Activated CD4-positive, alpha-beta T cell treated with anti-CD3 and anti-CD28 coated beads for 1 hour (primary cell): Measurements from ENCODE around the gene GNPTG.

Source experiments
- DNase-seq: peaks from one replicate; pipeline ENCODE4 v3.0.0-alpha.2; 2020

Gene GNPTG

GRCh38 chr16:1351582-1352362 lies at the start of gene GNPTG, which contains the start of gene TSR3:
TSS of gene GNPTG (plus strand) at chr16:1351931. CDS start at chr16:1351966, 35 bp downstream.
TSS of gene TSR3 (minus strand) at chr16:1351878. CDS start at chr16:1351804, 74 bp downstream.
- DNase-seq: peak; percentile 77

GRCh38 chr16:1305823-1306222 lies 45.9 kb upstream of the GNPTG start:
- DNase-seq: no peak

DNA sequence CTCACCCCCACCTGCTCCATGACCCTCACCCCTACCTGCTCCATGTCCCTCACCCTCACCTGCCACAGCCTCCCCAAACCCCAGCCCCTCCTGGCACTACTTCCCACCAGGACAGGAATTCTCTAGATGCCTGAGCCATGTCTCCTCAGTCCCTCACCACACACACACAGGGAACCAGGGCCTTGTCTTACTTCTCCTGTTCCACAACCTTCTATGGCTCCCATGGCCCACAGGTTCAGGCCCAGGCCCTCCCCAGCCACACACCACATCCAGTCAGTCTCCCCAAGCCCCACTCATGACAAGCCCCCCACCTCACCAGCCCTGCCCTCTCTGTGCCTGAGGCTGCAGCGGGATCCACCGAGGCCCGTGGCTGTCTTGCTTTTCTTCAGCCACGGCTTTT lies 45.4 kb upstream of the GNPTG start:
- no peak for DNase-seq

- no peak for DNase-seq
These were observed 43.4 kb upstream of the GNPTG start for GRCh38 chr16:1308036-1308976.

GRCh38 chr16:1308977-1309885 lies 42.5 kb upstream of the GNPTG start, which contains the start of gene UBE2I:
TSS of gene UBE2I (plus strand) at chr16:1309636. CDS start at chr16:1314031, 4,395 bp downstream.
- peak; percentile 97 for DNase-seq

- peak; percentile 19 for DNase-seq
These were observed 41.6 kb upstream of the GNPTG start for GRCh38 chr16:1309888-1310831.

DNA sequence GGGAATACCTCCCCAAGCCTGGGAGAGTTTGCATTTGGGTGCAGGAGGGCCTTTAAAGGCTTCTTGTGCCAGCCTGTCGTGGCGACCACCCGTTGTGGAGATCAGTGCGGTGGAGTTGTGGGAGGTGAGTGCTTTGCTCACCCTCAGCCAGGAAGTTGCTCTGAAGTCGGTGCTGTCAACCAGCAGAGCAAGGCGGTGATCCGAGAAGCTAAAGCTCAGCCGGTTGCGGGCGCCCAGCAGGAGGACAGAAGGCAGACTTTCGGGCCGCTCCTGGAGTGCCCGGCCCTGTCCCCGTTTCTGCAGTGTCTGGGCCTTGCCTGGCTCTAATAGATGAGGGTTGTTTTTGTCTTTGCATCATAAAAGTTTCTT lies 40.9 kb upstream of the GNPTG start:
- peak; percentile 22 for DNase-seq

DNA sequence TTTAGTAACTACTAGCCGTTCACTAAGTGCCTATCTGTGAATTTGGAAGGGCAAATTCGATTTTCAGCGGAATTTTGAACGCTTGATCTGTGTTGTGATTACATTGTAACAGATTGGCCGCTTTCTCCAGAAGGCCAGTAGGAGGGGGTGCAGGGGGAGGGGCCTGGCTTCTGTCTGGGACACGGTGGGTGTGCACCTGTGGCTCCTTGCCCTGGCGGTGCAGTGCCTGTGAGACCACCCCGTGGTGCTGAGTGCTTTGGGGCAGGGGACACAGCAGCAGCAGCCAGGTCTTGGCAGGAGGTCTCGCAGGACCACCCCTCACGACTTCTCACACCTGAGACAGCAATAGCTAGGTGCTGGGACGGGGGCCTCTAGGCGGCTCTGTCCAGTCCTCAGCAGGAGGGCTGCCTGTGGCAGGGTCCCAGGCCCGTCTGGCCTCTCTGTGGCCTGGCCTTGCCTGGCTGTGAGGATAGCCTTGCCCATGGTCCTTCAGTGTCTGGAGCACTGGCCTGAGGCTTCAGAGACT lies 40.5 kb upstream of the GNPTG start:
- DNase-seq: no peak

DNA sequence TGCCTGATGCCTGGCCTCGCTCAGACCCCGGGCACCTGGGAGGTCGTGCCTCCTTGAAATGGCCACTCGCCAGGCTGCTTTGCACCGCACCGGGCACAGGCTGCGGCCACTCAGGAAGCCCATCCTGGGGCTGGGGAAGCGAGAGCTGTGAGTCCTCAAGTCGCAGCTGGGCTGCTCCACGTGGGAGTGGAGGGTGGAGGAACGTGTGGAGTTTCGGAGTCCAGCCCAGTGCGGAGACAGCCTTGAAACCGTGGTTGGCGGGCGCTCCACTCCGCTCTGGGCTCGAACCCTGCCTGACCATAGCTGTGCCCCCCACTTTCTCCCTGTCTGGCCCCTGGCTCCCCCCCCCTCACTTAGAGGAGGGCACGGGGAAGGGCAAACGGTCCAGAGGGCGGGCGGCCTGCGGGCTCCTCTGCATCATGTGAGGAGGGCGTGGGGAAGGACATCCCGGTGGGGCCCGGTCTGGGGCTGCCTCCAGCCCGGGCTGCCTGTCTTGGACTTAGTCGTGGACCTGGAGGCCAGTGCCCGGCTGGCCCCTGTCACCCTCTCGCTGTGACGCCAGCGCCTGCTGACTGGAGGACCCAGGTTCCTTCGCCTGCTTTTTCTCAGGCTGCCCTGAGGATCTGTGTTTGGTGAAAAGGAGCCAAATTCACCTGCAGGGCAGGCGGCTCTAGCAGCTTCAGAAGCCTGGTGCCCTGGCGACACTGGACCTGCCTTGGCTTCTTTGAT lies 39.8 kb upstream of the GNPTG start:
- DNase-seq: no peak

DNA sequence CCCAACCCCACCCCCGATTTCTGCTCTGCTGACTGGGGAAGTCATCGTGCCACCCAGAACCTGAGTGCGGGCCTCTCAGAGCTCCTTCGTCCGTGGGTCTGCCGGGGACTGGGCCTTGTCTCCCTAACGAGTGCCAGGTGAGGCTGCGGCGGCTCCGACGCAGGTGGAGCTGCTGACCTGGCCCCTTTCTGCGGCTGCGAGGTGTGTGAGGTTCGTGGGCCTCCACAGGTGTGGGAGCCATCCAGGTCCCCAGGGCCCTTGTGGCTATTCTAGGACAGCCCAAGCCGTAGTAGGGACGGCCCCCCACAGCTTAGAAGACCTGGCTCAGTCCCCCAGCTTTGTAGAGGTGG lies 39.3 kb upstream of the GNPTG start:
- no peak for DNase-seq

DNA sequence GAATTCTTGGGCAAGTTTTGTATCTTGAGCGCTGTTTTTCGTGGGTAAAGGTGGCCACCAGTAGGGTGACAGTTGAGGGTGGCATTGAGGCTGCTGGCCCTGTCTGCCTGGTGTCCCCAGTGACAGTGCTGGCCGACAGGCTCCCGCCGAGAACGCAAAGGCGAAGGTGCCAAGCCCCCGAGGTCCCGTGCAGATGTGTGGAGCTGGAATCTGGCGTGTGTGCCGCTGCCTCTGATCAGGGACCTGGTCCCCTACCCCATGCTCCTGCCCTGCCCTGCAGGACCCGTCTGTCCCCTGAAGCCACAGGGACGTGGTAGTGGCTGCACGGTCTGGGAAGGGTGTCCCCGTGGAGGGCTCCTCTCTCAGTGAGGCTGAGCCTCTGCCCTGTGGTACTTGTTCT lies 38.8 kb upstream of the GNPTG start:
- no peak for DNase-seq

DNA sequence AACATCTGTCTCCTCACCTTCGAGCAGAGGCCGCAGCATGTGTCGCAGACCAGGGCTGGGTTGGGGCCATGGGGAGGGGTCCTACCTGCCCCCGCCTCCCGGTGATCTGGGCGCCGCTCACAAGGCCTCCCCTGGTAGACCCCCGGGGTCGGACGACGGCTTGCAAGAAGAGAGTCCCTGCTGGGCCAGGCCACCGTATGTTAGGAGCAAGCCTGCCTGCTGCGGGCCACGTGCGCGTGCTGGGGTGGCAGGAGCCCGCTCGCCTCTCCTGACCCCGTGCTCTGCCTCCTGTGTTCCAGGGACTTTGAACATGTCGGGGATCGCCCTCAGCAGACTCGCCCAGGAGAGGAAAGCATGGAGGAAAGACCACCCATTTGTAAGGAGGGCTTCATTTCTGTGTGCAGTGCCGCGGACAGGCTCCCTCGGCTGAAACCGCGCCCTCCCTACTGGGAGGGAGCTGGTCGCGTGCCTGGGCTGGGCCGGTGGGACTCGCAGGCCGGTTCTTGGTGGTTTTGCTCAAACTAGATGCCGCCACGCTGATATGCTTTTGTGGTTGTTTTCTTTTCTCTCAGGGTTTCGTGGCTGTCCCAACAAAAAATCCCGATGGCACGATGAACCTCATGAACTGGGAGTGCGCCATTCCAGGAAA lies 37.9 kb upstream of the GNPTG start:
- DNase-seq: no peak

- no peak for DNase-seq
These were observed 37.2 kb upstream of the GNPTG start for GRCh38 chr16:1314399-1315068.

DNA sequence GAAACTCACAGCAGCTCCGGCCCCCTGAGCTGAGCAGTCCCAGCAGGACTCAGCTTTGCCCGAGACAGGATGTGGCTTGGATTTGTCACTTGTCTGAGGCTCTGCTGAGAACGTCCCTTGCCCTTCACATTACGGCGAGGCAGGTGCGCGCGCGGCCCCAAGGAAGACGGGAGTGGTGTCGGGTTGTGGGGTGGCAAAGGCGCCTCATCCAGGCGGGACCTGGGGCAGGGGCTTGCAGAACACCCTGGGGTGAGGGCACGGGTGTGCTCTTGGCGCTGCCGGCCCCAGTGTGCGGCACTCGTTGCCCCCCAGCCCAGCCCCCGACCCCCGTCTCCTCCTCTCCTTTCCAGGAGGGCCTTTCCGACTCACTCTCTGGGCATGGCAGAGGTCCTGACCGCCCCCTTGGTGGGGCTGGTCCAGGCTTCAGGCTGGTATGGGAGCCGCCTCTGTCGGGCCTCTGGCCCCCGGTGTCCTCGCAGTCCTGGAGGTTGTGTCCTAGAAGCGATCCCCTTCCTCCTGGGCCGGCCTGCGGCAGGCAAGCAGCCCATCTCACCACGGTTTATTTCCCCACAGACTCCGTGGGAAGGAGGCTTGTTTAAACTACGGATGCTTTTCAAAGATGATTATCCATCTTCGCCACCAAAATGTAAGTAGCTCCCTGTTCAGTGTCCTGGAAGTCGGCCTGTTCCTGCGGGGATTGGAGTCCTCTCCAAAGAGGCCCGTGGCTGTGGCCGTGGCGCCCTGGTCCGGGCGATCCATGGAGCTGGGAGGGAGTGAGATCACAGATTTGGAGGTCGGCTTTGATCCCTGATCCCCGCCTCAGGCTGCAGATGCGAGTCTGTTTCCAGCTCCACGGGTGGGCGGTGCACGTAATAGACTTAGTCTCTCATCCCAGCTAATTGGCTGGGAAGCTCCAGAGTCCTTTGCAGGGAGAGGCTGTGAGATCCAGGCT lies 36.4 kb upstream of the GNPTG start:
- no peak for DNase-seq

GRCh38 chr16:1316033-1316405 lies 35.7 kb upstream of the GNPTG start:
- no peak for DNase-seq

DNA sequence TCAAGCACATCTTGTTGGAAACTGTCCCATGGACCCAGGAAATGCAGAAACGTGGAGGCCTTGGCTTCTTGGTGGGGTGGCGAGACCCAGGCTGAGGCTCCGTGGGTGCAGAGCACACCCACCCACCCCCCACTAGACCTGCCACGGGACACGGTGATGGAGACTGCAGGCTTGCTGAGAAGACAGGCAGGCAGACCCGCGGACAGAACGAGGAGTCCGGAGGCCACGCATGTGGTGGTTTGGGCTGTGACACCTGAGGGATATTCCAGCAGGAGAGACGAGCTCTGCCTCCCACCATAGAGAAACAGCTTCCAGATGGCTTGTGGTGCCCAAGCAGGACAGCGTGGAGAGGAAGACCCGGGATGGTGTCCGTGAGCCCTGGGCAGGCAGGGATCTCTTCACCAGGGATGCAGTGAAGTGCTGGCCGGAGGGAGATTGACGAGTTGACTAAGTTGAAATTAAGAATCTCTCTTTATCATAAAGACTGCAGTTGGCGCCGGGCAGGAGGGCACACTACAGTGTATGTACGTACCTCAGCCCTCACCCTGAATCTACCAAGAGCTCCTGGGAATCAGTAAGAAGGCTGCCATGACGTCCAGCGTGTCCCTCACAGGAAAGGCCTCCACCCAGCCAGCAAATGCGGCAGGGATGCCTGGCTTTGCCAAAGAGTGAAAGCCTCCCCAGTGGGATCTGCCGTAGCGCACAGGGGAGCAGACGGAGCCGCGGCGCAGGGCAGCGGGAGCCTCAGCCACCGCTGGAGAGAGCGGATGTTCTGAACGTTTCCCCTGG lies 34.1 kb upstream of the GNPTG start:
- no peak for DNase-seq

DNA sequence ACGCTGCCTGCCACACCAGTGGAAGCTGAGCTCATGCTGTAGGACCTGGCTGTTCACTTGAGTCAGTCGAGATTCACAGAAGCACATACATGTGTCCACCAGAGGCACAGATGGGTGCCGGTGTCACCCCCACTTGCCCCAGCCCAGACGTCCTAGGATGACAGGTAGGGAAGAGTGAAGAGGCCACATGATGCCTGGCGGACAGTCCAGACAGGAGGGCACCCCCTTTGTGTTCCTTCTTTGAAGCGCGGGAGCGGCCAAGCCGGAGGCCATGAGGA lies 33.5 kb upstream of the GNPTG start:
- no peak for DNase-seq

DNA sequence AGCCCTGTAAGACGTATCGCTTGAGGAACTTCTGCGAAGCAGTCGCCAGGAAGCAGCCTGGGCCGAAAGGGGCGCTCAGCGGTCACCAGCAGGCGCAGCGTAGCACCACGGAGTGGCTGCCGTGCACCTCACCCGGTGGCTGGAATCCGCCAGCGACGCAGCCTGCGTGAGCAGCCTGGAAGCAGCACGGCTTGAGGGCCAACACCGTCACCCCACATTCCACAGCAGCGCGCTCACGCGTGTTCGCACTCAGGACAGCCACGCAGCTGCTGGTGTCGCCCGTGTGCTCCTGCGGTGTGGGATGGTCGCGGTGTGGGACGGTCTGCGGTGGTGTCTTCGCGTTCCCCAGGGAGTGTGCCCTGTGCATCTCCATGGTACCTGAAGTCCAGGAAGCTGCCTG lies 32.7 kb upstream of the GNPTG start:
- DNase-seq: no peak
